Smooth muscle cell (in vitro differentiated cells): ENCODE results near the gene ATP12A. TPM values are rescaled to one million over a fixed set of nuclear protein-coding genes. Genes with fewer than 3 reads are reported as not detected.
A peak's percentile ranks its signal among the peaks of the same experiment; 100 is the strongest.

Source experiments
- DNase-seq: peaks from one replicate; lab custom pipeline; 2025; ENCODE audit not compliant: unreplicated experiment; lab: John Stamatoyannopoulos, UW
- H2AFZ ChIP-seq: fragments of 200-600 bp; sonication (generic); 2 replicates; pipeline ENCODE4 v1.6.0; 2016; ENCODE audit warnings: antibody characterized with exemption, low read depth, mild to moderate bottlenecking
- H3F3A ChIP-seq: fragments of 200-600 bp; sonication (generic); 2 replicates; pipeline ENCODE4 v1.6.0; 2017; ENCODE audit warnings: antibody characterized with exemption, low read depth
- H3K27ac ChIP-seq: fragments of 200-600 bp; sonication (generic); 2 replicates; pipeline ENCODE4 v1.5.1; 2016; ENCODE audit warnings: low read depth, mild to moderate bottlenecking
- H3K27me3 ChIP-seq: fragments of 200-600 bp; sonication (generic); 2 replicates; pipeline ENCODE4 v1.6.1; 2016; ENCODE audit warnings: low read depth, mild to moderate bottlenecking
- H3K36me3 ChIP-seq: fragments of 200-600 bp; sonication (generic); 2 replicates; pipeline ENCODE4 v1.5.1; 2016; ENCODE audit warnings: low read depth
- H3K4me1 ChIP-seq: fragments of 200-600 bp; sonication (generic); 2 replicates; pipeline ENCODE4 v1.5.1; 2016; ENCODE audit warnings: low read depth
- H3K4me2 ChIP-seq: fragments of 200-600 bp; sonication (generic); 2 replicates; pipeline ENCODE4 v1.6.0; 2016; ENCODE audit warnings: mild to moderate bottlenecking
- H3K4me3 ChIP-seq: fragments of 200-600 bp; sonication (generic); 2 replicates; pipeline ENCODE4 v1.5.1; 2016; ENCODE audit warnings: mild to moderate bottlenecking
- H3K79me2 ChIP-seq: fragments of 200-600 bp; sonication (generic); 2 replicates; pipeline ENCODE4 v1.6.0; 2016; ENCODE audit warnings: low read depth, mild to moderate bottlenecking
- H3K9ac ChIP-seq: fragments of 200-600 bp; sonication (generic); 2 replicates; pipeline ENCODE4 v1.6.0; 2016; ENCODE audit warnings: low read depth
- H3K9me3 ChIP-seq: fragments of 200-600 bp; sonication (generic); replicated peaks from 2 replicates; pipeline ENCODE4 v1.5.1; 2016; ENCODE audit warnings: low read depth
- H4K20me1 ChIP-seq: fragments of 200-600 bp; sonication (generic); 2 replicates; pipeline ENCODE4 v1.6.0; 2016; ENCODE audit warnings: low read depth
- CTCF ChIP-seq: fragments of 200-600 bp; sonication (generic); IDR thresholded peaks from 2 replicates; pipeline ENCODE4 v1.5.1; 2017; ENCODE audit warnings: borderline replicate concordance, mild to moderate bottlenecking, antibody characterized with exemption; ENCODE audit not compliant: insufficient read depth, poor library complexity, severe bottlenecking
- WGBS: methylation state at CpG from one replicate; pipeline ENCODE4 v1.1.7; 2016; ENCODE audit warnings: low lambda C conversion rate; 5-methylcytosine and 5-hydroxymethylcytosine counted together
- polyA plus RNA-seq: library from polyadenylated mRNA; unstranded; fragments of >200 nt; fragmentation: Nextera tagmentation; extraction: Ambion mirVana; gene quantifications from 2 replicates; pipeline ENCODE4 v1.2.1, GENCODE V29; 2016
- total RNA-seq: library from RNA; depleted of rRNA; stranded (reverse); fragments of >200 nt; gene quantifications from 2 replicates; pipeline ENCODE4 v1.2.3, GENCODE V29; 2014

The ATP12A gene
- total and polyA plus RNA-seq, 2 experiments from 2014 or later, result 0.63 to 0.67 TPM

- Histone ChIP-seq H3K36me3 (no peaks in the 10 kb centered on the region), H3K27me3 (peaks cover 28% of the 10 kb centered on the region), H3K27ac (no peak overlapping the region), H3K4me3 (peak overlapping the region; percentile 61), H3K9me3 (no peaks in the 10 kb centered on the region), H2AFZ (no peak overlapping the region), H3K9ac (no peak overlapping the region), H3F3A (no peaks in the 10 kb centered on the region), H4K20me1 (no peaks in the 10 kb centered on the region), H3K4me1 (peaks cover 13% of the 10 kb centered on the region), H3K4me2 (peak overlapping the region; percentile 93), H3K79me2 (no peaks in the 10 kb centered on the region)
- DNase-seq, result no peak
- no peak for TF ChIP-seq CTCF
- WGBS, result 61% methylated on average over 6 of the region's 6 CpGs
Observed at GRCh38 chr13:24679686-24680085, 522 bp upstream of the ATP12A start.

- Histone ChIP-seq H3K36me3 (no peaks in the 10 kb centered on the region), H3K4me1 (peaks cover 16% of the 10 kb centered on the region), H3K9me3 (no peaks in the 10 kb centered on the region), H3K9ac (no peak overlapping the region), H3K4me2 (peak overlapping the region; percentile 93), H3K27me3 (peaks cover 28% of the 10 kb centered on the region), H3F3A (no peaks in the 10 kb centered on the region), H4K20me1 (no peaks in the 10 kb centered on the region), H3K4me3 (peak overlapping the region; percentile 61), H2AFZ (no peak overlapping the region), H3K79me2 (no peaks in the 10 kb centered on the region), H3K27ac (no peak overlapping the region)
- no peak for TF ChIP-seq CTCF
- 47% methylated on average over 29 of the region's 29 CpGs for WGBS
- no peak for DNase-seq
Observed at GRCh38 chr13:24680921-24681604, 855 bp downstream of the ATP12A start.

GRCh38 chr13:24681930-24682329 is 1.7 kb downstream of the ATP12A start:
- H3K4me1 ChIP-seq, result peaks cover 16% of the 10 kb centered on the region
- TF ChIP-seq CTCF, result no peak
- H3K9ac ChIP-seq, result no peak overlapping the region
- H4K20me1 ChIP-seq, result no peaks in the 10 kb centered on the region
- no CpG with 5 or more reads among the region's 1 CpG for WGBS
- H3K27me3 ChIP-seq, result peaks cover 28% of the 10 kb centered on the region
- H3F3A ChIP-seq, result no peaks in the 10 kb centered on the region
- H3K4me2 ChIP-seq, result no peak overlapping the region
- no peak overlapping the region for H3K4me3 ChIP-seq
- no peak overlapping the region for H2AFZ ChIP-seq
- no peaks in the 10 kb centered on the region for H3K36me3 ChIP-seq
- no peaks in the 10 kb centered on the region for H3K79me2 ChIP-seq
- H3K9me3 ChIP-seq, result no peaks in the 10 kb centered on the region
- H3K27ac ChIP-seq, result no peak overlapping the region
- DNase-seq, result no peak

GRCh38 chr13:24682353-24682752 is 2.1 kb downstream of the ATP12A start:
- H3K36me3 ChIP-seq, result no peaks in the 10 kb centered on the region
- H3K79me2 ChIP-seq, result no peaks in the 10 kb centered on the region
- peaks cover 28% of the 10 kb centered on the region for H3K27me3 ChIP-seq
- H3K9me3 ChIP-seq, result no peaks in the 10 kb centered on the region
- peaks cover 16% of the 10 kb centered on the region for H3K4me1 ChIP-seq
- DNase-seq, result no peak
- no peak overlapping the region for H3K27ac ChIP-seq
- H2AFZ ChIP-seq, result no peak overlapping the region
- H3K4me3 ChIP-seq, result no peak overlapping the region
- TF ChIP-seq CTCF, result no peak
- no peak overlapping the region for H3K9ac ChIP-seq
- H3K4me2 ChIP-seq, result no peak overlapping the region
- WGBS, result 35% methylated on average over 2 of the region's 2 CpGs
- H3F3A ChIP-seq, result no peaks in the 10 kb centered on the region
- H4K20me1 ChIP-seq, result no peaks in the 10 kb centered on the region
